ENCODE data around the gene WNT7B. TPM values are rescaled to one million over a fixed set of nuclear protein-coding genes. Genes with fewer than 3 reads are reported as not detected.

The WNT7B gene
- total RNA-seq, 4 donors from 2014 or later, result not detected

DNA sequence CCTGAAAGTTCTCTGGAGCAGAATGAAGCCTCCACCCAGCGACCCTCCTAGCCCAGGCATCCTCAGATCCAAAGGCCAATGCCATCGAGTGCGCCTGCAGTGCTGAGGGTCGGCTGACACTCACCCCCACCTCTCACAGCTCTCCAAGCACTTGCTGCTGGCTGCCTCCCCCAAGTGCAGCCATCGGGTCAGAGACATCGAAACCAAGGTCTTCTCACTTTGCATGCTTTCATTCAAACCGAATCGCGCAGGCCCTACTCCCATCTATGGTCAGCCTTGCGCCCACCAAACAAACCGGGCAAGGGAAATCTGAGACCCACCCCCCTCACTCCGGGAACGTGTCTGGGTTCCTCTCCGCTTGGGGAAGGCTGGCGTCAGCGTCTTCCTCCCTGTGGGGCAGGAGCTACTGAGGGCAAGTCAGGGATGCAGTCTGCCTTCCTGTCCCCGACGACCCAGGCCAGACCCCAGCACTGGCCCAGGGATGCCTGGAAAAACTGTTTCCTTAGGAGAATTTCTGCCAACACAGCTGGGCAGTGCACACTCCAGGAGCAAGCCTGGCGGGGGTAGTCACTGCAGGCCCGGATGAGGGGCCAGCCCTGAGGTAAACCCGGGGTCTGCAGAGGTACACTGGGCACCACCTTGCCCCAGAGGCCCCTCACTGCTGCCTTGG, 7.0 kb downstream of the WNT7B start:
- Histone ChIP-seq H3K36me3 (no peaks in the 10 kb centered on the region), H3K9me3 (no peaks in the 10 kb centered on the region), H3K4me3 (no peak overlapping the region), H3K27ac (no peak overlapping the region), H3K4me1 (peaks cover 0 to 19% (median 0%) of the 10 kb centered on the region in 4 donors), H3K27me3 (peaks cover 0 to 43% of the 10 kb centered on the region in 2 donors)
- TF ChIP-seq POLR2A (IDR thresholded peaks at IDR 0.05), result no peak
- TF ChIP-seq, protein P1, sequence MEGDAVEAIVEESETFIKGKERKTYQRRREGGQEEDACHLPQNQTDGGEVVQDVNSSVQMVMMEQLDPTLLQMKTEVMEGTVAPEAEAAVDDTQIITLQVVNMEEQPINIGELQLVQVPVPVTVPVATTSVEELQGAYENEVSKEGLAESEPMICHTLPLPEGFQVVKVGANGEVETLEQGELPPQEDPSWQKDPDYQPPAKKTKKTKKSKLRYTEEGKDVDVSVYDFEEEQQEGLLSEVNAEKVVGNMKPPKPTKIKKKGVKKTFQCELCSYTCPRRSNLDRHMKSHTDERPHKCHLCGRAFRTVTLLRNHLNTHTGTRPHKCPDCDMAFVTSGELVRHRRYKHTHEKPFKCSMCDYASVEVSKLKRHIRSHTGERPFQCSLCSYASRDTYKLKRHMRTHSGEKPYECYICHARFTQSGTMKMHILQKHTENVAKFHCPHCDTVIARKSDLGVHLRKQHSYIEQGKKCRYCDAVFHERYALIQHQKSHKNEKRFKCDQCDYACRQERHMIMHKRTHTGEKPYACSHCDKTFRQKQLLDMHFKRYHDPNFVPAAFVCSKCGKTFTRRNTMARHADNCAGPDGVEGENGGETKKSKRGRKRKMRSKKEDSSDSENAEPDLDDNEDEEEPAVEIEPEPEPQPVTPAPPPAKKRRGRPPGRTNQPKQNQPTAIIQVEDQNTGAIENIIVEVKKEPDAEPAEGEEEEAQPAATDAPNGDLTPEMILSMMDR (IDR thresholded peaks at IDR 0.05), result no peak
- no peak for DNase-seq

DNA sequence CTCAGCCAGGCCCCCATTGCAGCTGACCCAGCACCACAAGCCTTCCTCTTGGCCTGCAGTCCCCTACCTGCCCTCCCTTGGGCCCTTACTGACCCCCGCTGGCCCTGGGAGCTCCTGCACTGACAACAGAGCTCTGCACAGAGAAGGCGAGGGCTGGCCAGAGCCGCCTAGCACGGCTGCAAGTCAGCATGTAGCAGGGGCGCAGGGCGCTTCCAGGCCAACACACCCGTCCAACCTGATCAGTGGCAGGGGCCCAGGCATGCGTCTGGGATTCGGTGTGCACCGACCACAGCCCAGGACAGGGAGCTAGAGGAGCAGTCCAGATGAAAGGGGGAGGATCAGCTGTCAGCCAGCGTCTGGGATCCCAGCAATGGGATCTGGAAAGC, 7.6 kb downstream of the WNT7B start:
- H3K27me3 ChIP-seq, result peaks cover 0 to 37% of the 10 kb centered on the region in 2 donors
- H3K4me1 ChIP-seq, result peaks cover 0 to 19% (median 0%) of the 10 kb centered on the region in 4 donors
- H3K9me3 ChIP-seq, result no peaks in the 10 kb centered on the region
- TF ChIP-seq, protein P1 (IDR thresholded peaks at IDR 0.05), result no peak
- TF ChIP-seq POLR2A (IDR thresholded peaks at IDR 0.05), result no peak
- no peaks in the 10 kb centered on the region for H3K36me3 ChIP-seq
- no peak overlapping the region for H3K27ac ChIP-seq
- DNase-seq, result no peak
- H3K4me3 ChIP-seq, result no peak overlapping the region

DNA sequence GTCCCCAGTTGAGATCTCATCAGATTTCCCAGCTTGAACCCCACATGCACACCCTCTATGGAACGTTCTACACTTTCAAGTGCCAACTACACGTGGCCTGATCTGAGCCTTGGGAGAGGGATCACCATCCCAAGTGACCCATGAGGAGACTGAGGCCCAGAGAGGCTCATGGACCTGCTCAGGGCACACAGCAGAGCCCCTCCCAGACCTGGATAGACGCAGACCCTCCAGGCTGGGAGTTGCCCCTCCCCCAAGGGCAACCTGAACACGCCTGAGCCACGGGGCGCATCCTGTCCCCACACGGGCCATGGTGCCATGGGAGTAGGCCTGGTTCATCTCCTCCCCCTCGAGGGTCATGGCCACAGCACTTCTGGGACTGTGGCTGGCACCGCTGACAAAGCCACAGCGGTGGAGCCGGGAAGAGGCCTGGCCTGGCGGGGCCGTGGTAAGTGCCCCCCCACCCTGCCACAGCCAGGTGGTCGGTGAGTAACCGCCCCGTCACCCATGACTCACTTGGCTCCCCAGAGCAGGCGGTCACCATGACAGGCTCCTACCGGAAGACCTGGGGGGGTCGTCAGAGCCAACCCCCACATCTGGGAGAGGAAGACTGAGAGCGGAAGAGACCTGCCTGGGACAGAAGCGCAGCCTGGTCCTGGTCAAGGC, 8.1 kb downstream of the WNT7B start:
- H3K27ac ChIP-seq, result no peak overlapping the region
- DNase-seq, result no peak
- H3K4me1 ChIP-seq, result peaks cover 0 to 19% (median 0%) of the 10 kb centered on the region in 4 donors
- no peaks in the 10 kb centered on the region for H3K9me3 ChIP-seq
- H3K4me3 ChIP-seq, result no peak overlapping the region
- TF ChIP-seq POLR2A (IDR thresholded peaks at IDR 0.05), result no peak
- TF ChIP-seq, protein P1 (IDR thresholded peaks at IDR 0.05), result no peak
- no peaks in the 10 kb centered on the region for H3K36me3 ChIP-seq
- H3K27me3 ChIP-seq, result peaks cover 0 to 32% of the 10 kb centered on the region in 2 donors

DNA sequence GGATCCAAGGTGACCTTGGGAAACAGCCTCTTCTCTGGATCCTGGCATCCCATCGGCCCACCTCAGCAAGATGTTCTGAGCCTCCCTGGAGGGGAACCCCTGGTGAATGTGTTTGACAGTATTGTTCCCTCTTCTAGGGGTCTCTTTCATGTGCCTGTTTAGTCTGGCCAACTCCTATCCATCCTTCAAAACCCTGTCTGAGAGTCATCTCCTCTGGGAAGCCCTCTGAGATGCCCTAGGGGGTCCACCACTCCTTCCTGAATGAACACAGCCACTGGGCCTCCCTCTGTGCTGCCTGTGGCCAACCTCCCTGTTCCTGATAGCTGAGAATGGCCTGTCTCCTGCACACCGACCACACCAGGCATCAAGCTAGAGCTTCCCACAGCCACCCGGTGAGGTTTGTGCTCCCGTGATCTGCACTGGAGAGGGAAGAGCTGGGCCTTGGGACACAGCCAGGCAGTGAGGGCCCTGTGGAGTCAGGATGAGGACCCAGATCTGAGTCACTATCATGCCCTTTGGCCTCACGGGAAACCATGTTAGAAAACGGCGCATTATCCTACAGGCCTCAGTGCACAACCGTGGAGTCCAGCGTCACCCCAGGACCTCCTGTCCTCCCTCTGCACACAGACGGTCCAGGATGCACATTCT, 8.8 kb downstream of the WNT7B start:
- Histone ChIP-seq H3K4me3 (no peak overlapping the region), H3K9me3 (no peaks in the 10 kb centered on the region), H3K27ac (no peak overlapping the region), H3K27me3 (peaks cover 0 to 24% of the 10 kb centered on the region in 2 donors), H3K4me1 (peaks cover 0 to 19% (median 0%) of the 10 kb centered on the region in 4 donors), H3K36me3 (no peaks in the 10 kb centered on the region)
- no peak for DNase-seq
- TF ChIP-seq, protein P1 (IDR thresholded peaks at IDR 0.05), result no peak
- TF ChIP-seq POLR2A (IDR thresholded peaks at IDR 0.05), result no peak

DNA sequence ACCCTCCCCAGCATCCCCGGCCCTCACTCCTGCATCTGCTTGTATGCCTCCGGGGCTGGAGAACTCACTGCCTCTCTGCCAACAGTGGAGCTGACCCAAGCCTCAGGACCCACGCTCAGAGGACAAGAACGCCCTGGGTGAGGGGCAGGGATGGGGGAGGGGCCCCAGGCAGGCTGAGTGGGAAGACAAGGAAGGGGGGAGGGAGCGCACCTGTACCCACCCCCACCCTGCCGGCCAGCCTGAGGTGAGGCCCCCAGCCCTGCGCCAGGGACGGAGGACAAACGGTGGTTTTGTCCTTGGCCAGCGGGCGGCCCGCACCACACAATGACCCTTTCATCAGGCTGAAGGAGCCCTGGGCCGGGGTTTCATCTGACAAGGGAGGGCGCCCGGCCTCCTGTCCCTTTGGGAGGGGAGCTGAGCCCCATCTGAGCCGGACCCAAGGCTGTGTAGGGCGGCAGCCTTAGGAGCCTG, 10.0 kb downstream of the WNT7B start:
- DNase-seq, result no peak
- Histone ChIP-seq H3K9me3 (no peaks in the 10 kb centered on the region), H3K27ac (no peak overlapping the region), H3K36me3 (no peaks in the 10 kb centered on the region), H3K27me3 (peaks cover 0 to 14% of the 10 kb centered on the region in 2 donors), H3K4me1 (peaks cover 0 to 13% (median 0%) of the 10 kb centered on the region in 4 donors), H3K4me3 (no peak overlapping the region)
- TF ChIP-seq POLR2A (IDR thresholded peaks at IDR 0.05), result no peak
- TF ChIP-seq, protein P1 (IDR thresholded peaks at IDR 0.05), result no peak

Data from Peyer's patch (tissue), 4 donors.